Measurements from ENCODE around the gene ZFP36.
A peak's percentile ranks its signal among the peaks of the same experiment; 100 is the strongest.

Gene ZFP36

DNA sequence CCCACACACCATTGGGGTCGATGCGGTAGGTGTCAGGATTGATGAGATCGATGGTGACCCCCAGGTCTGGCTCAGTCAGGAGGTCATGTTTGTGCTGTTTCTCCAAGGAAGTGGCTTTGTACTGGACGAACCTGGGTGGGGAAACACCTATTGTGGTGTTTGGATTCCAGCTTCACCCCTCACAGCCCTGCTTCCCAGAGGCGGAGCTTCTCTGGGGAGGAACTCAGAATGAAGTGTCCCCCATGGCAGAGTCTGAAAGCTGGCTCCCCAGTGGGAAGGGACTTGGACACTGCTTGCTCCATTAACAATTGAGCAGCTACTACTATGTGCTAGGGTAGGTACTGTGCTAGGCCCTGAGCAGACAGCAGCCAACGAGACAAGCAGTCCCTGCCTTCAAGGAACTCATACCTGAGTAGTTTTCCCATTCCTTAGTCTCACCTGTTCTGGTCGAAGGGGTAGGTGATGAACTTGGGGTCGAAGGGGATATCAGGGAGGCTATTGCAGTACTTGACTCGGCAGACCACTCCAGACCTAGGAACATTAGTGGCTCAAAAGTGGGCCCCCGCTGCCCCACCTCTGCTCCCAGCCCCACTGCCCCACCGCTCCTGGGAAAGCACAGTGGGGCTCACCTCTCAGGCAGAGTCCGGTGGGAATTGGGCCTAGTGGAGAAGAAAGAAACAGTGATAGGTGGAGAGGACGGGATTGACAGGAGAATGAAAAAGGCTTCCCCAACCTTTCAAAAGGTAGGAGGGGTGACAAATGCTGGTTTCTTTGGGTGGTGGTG lies 16.8 kb upstream of the ZFP36 start:
- H3K4me1 ChIP-seq: peaks cover 13% of the 10 kb centered on the region
- H3K36me3 ChIP-seq (ENCODE audit: control insufficient read depth, insufficient read depth, low read length): no peaks in the 10 kb centered on the region
- peaks cover 15% of the 10 kb centered on the region for H3K79me2 ChIP-seq
- H3K4me3 ChIP-seq (ENCODE audit: low read depth, low read length): peak overlapping the region; percentile 94
- H3K27me3 ChIP-seq (ENCODE audit: control insufficient read depth, insufficient read depth, low read length): no peaks in the 10 kb centered on the region
- peak overlapping the region; percentile 55 for H3K9ac ChIP-seq
- no peak overlapping the region for H2AFZ ChIP-seq
- no peaks in the 10 kb centered on the region for H3K9me3 ChIP-seq (ENCODE audit: control insufficient read depth, low read length)
- TF ChIP-seq, protein P1, sequence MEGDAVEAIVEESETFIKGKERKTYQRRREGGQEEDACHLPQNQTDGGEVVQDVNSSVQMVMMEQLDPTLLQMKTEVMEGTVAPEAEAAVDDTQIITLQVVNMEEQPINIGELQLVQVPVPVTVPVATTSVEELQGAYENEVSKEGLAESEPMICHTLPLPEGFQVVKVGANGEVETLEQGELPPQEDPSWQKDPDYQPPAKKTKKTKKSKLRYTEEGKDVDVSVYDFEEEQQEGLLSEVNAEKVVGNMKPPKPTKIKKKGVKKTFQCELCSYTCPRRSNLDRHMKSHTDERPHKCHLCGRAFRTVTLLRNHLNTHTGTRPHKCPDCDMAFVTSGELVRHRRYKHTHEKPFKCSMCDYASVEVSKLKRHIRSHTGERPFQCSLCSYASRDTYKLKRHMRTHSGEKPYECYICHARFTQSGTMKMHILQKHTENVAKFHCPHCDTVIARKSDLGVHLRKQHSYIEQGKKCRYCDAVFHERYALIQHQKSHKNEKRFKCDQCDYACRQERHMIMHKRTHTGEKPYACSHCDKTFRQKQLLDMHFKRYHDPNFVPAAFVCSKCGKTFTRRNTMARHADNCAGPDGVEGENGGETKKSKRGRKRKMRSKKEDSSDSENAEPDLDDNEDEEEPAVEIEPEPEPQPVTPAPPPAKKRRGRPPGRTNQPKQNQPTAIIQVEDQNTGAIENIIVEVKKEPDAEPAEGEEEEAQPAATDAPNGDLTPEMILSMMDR (IDR thresholded peaks at IDR 0.05): no peak
- H3K4me2 ChIP-seq (ENCODE audit: low read length): peak overlapping the region; percentile 96
- H3K27ac ChIP-seq: peak overlapping the region; percentile 94

- Histone ChIP-seq H3K27ac (peak overlapping the region; percentile 94), H2AFZ (peak overlapping the region; percentile 88), H3K27me3 (ENCODE audit: control insufficient read depth, insufficient read depth, low read length) (no peaks in the 10 kb centered on the region), H3K9ac (peak overlapping the region; percentile 55), H3K4me3 (ENCODE audit: low read depth, low read length) (peak overlapping the region; percentile 94), H3K79me2 (peaks cover 15% of the 10 kb centered on the region), H3K4me2 (ENCODE audit: low read length) (peak overlapping the region; percentile 96), H3K4me1 (peaks cover 13% of the 10 kb centered on the region), H3K36me3 (ENCODE audit: control insufficient read depth, insufficient read depth, low read length) (no peaks in the 10 kb centered on the region), H3K9me3 (ENCODE audit: control insufficient read depth, low read length) (no peaks in the 10 kb centered on the region)
- TF ChIP-seq, protein P1 (IDR thresholded peaks at IDR 0.05): no peak
Observed at GRCh38 chr19:39390451-39390750, 16.2 kb upstream of the ZFP36 start.

GRCh38 chr19:39390751-39391437 lies 15.8 kb upstream of the ZFP36 start, which contains the start of the genes MED29 and PAF1:
TSS of gene MED29 (plus strand) at chr19:39391378. CDS start at chr19:39391423, 45 bp downstream.
TSS of gene PAF1 (minus strand) at chr19:39391106. CDS start at chr19:39390864, 242 bp downstream.
- Histone ChIP-seq H3K36me3 (ENCODE audit: control insufficient read depth, insufficient read depth, low read length) (no peaks in the 10 kb centered on the region), H3K9me3 (ENCODE audit: control insufficient read depth, low read length) (no peaks in the 10 kb centered on the region), H3K27me3 (ENCODE audit: control insufficient read depth, insufficient read depth, low read length) (no peaks in the 10 kb centered on the region), H3K27ac (peak within 1 kb of the TSS; percentile 94), H3K9ac (peak within 1 kb of the TSS; percentile 55), H2AFZ (peak within 1 kb of the TSS; percentile 88), H3K4me1 (peaks cover 13% of the 10 kb centered on the region), H3K4me3 (ENCODE audit: low read depth, low read length) (peak within 1 kb of the TSS; percentile 94), H3K4me2 (ENCODE audit: low read length) (peak within 1 kb of the TSS; percentile 96), H3K79me2 (peaks cover 15% of the 10 kb centered on the region)
- TF ChIP-seq, protein P1 (IDR thresholded peaks at IDR 0.05): peak; percentile 13

DNA sequence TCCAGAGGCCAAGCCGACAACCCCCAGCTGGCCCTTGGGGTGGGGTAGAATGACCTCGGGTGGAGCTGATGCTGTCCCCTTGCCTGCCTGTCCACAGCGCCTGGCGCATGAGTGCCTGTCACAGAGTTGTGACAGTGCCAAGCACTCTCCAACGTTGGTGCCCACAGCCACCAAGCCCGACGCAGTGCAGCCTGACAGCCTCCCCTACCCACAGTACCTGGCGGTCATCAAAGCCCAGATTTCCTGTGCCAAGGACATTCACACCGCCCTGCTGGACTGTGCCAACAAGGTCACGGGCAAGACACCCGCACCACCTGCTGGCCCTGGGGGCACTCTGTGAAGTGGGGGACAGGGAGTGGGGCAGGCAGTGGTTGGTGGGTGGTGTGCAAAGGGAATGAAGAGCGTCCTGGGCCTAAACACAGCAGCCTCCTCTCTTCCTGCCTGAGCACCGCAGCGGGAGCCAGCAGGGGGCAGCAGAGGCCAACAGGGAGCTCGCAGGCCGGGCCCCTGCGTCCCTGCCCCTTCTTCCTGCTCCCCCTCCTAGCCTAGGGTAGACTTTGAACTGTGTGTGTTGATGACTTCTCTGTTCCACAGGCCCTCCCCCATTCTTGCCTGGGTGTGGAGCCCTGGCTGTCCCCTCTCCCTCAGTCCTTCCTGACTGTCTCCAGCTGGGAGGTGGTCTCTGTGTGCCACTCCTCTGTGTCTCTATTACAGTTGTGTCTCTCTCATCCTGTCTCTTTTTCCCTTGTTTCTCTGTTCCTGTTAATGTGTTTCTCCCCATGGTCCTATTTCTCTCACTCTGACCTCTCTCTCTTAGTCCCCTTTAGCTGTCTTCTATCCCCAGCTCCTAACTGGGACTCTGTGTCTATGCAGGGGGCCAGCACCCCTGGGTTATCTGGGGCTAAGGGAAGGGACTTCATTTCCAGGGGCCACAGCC lies 9.0 kb upstream of the ZFP36 start:
- Histone ChIP-seq H3K4me2 (ENCODE audit: low read length) (no peak overlapping the region), H2AFZ (peak overlapping the region; percentile 10), H3K9ac (no peak overlapping the region), H3K4me1 (peaks cover 31% of the 10 kb centered on the region), H3K27me3 (ENCODE audit: control insufficient read depth, insufficient read depth, low read length) (no peaks in the 10 kb centered on the region), H3K9me3 (ENCODE audit: control insufficient read depth, low read length) (no peaks in the 10 kb centered on the region), H3K4me3 (ENCODE audit: low read depth, low read length) (no peak overlapping the region), H3K79me2 (peaks cover 10% of the 10 kb centered on the region), H3K27ac (peak overlapping the region; percentile 58), H3K36me3 (ENCODE audit: control insufficient read depth, insufficient read depth, low read length) (no peaks in the 10 kb centered on the region)
- TF ChIP-seq, protein P1 (IDR thresholded peaks at IDR 0.05): peak; percentile 97

Measured in parathyroid adenoma (tissue), 2 donors.